GM23338 (cell line): ENCODE measurements around the gene CIAPIN1. TPM values are rescaled to one million over a fixed set of nuclear protein-coding genes. Genes with fewer than 3 reads are reported as not detected.

Experiments used
- ATAC-seq: fragments of 200-7000 bp; cut with Tn5 transposase; 3 replicates; pipeline ENCODE4 v1.9.1; 2020
- DNase-seq: peaks from one replicate; pipeline ENCODE4 v3.0.0-alpha.2; 2015; ENCODE audit warnings: low spot score
- H2AFZ ChIP-seq: fragments of 200-600 bp; sonication (generic); 2 replicates; pipeline ENCODE4 v1.8.0; 2016; ENCODE audit warnings: antibody characterized with exemption, mild to moderate bottlenecking, moderate library complexity
- H3F3A ChIP-seq: fragments of 200-600 bp; sonication (generic); replicated peaks from 2 replicates; pipeline ENCODE4 v1.8.0; 2017; ENCODE audit warnings: antibody characterized with exemption, mixed run types, low read depth
- H3K27ac ChIP-seq: fragments of 200-600 bp; sonication (generic); 2 replicates; pipeline ENCODE4 v1.6.1; 2016; ENCODE audit warnings: low read depth
- H3K27me3 ChIP-seq: fragments of 200-600 bp; sonication (generic); 2 replicates; pipeline ENCODE4 v1.8.0; 2016; ENCODE audit warnings: mild to moderate bottlenecking, mixed run types, moderate library complexity; ENCODE audit not compliant: insufficient read depth
- H3K36me3 ChIP-seq: fragments of 200-600 bp; sonication (generic); 2 replicates; pipeline ENCODE4 v1.8.0; 2016; ENCODE audit warnings: mild to moderate bottlenecking; ENCODE audit not compliant: insufficient read depth
- H3K4me1 ChIP-seq: fragments of 200-600 bp; sonication (generic); 2 replicates; pipeline ENCODE4 v1.8.0; 2016; ENCODE audit warnings: mild to moderate bottlenecking, moderate library complexity; ENCODE audit not compliant: insufficient read depth
- H3K4me2 ChIP-seq: fragments of 200-600 bp; sonication (generic); 2 replicates; pipeline ENCODE4 v1.7.1; 2017; ENCODE audit warnings: mixed run types
- H3K4me3 ChIP-seq: fragments of 200-600 bp; sonication (generic); 2 replicates; pipeline ENCODE4 v1.6.1; 2016; ENCODE audit warnings: mixed run types
- H3K79me2 ChIP-seq: fragments of 200-600 bp; sonication (generic); replicated peaks from 2 replicates; pipeline ENCODE4 v1.8.0; 2017; ENCODE audit warnings: mild to moderate bottlenecking; ENCODE audit not compliant: insufficient read depth
- H3K9me2 ChIP-seq: fragments of 200-600 bp; sonication (generic); 2 replicates; pipeline ENCODE4 v1.8.0; 2017; ENCODE audit not compliant: insufficient read depth
- H4K20me1 ChIP-seq: fragments of 200-600 bp; sonication (generic); replicated peaks from 2 replicates; pipeline ENCODE4 v1.8.0; 2017; ENCODE audit warnings: mild to moderate bottlenecking; ENCODE audit not compliant: insufficient read depth
- H3K27ac Mint-ChIP-seq: 2 replicates; pipeline ENCODE4 v1.8.0; 2020; ENCODE audit warnings: inconsistent platforms, mild to moderate bottlenecking, moderate library complexity, mixed read lengths
- H3K27me3 Mint-ChIP-seq: 3 replicates; pipeline ENCODE4 v1.8.0; 2022; ENCODE audit warnings: low read depth, mild to moderate bottlenecking, moderate library complexity, mixed read lengths, inconsistent platforms; ENCODE audit not compliant: insufficient read depth, poor library complexity
- H3K36me3 Mint-ChIP-seq: 3 replicates; pipeline ENCODE4 v1.8.0; 2021; ENCODE audit warnings: low read depth, mild to moderate bottlenecking, inconsistent platforms, moderate library complexity, mixed read lengths
- H3K4me1 Mint-ChIP-seq: 3 replicates; pipeline ENCODE4 v1.8.0; 2020; ENCODE audit warnings: mild to moderate bottlenecking, inconsistent platforms, mixed read lengths
- H3K4me3 Mint-ChIP-seq: 3 replicates; pipeline ENCODE4 v1.8.0; 2021; ENCODE audit warnings: moderate library complexity, mild to moderate bottlenecking, inconsistent platforms, mixed read lengths
- H3K9me3 Mint-ChIP-seq: 3 replicates; pipeline ENCODE4 v1.8.0; 2020; ENCODE audit warnings: moderate library complexity, mild to moderate bottlenecking, inconsistent platforms, mixed read lengths
- CREB1 ChIP-seq: fragments of 250-450 bp; sonication (Bioruptor Pico); IDR thresholded peaks from 2 replicates; pipeline ENCODE4 v1.5.0; 2020; ENCODE audit warnings: low read depth, mild to moderate bottlenecking, moderate library complexity
- CTCF ChIP-seq, 2 experiments: fragments of 200-600 bp in 1 of 2; sonication (generic) in 1 of 2; conservative IDR thresholded peaks; 2 replicates each; pipeline versions ENCODE4 v1.5.1 to v1.6.1; 2016 to 2017; ENCODE audit warnings: antibody characterized with exemption in 2 of 2, low read depth in 2 of 2, mild to moderate bottlenecking in 2 of 2, moderate library complexity in 1 of 2
- ETS1 ChIP-seq: IDR thresholded peaks from 2 replicates; pipeline ENCODE4 v1.6.1; 2016; ENCODE audit warnings: antibody characterized with exemption
- EZH2 ChIP-seq: fragments of 200-600 bp; sonication (generic); IDR thresholded peaks from one replicate; pipeline ENCODE4 v1.8.0; 2017; ENCODE audit warnings: antibody characterized with exemption, mild to moderate bottlenecking, low read depth; ENCODE audit not compliant: unreplicated experiment
- EZH2phosphoT487 ChIP-seq: fragments of 200-600 bp; sonication (generic); IDR thresholded peaks from one replicate; pipeline ENCODE4 v1.8.1; 2018; ENCODE audit warnings: antibody characterized with exemption; ENCODE audit not compliant: unreplicated experiment
- JUNB ChIP-seq: IDR thresholded peaks from one replicate; pipeline ENCODE4 v1.6.1; 2016; ENCODE audit warnings: antibody characterized with exemption; ENCODE audit not compliant: unreplicated experiment
- NANOG ChIP-seq: IDR thresholded peaks from 2 replicates; pipeline ENCODE4 v1.6.1; 2016; ENCODE audit warnings: antibody characterized with exemption, borderline replicate concordance
- POLR2AphosphoS5 ChIP-seq: IDR thresholded peaks from 2 replicates; pipeline ENCODE4 v1.6.1; 2016; ENCODE audit warnings: antibody characterized with exemption, low read depth
- REST ChIP-seq: IDR thresholded peaks from one replicate; pipeline ENCODE4 v1.6.1; 2018; ENCODE audit warnings: antibody characterized with exemption; ENCODE audit not compliant: unreplicated experiment
- STAT1 ChIP-seq: IDR thresholded peaks from one replicate; pipeline ENCODE4 v1.6.1; 2016; ENCODE audit warnings: antibody characterized with exemption; ENCODE audit not compliant: unreplicated experiment
- ZNF114 ChIP-seq: fragments of 250-450 bp; sonication (Bioruptor Pico); IDR thresholded peaks from 2 replicates; pipeline ENCODE4 v1.5.0; 2020; ENCODE audit warnings: mild to moderate bottlenecking, moderate library complexity
- ZNF331 ChIP-seq: fragments of 250-450 bp; sonication (Bioruptor Pico); IDR thresholded peaks from 2 replicates; pipeline ENCODE4 v1.5.0; 2020; ENCODE audit warnings: low read depth, mild to moderate bottlenecking, moderate library complexity
- ZNF462 ChIP-seq: fragments of 250-450 bp; sonication (Bioruptor Pico); IDR thresholded peaks from 2 replicates; pipeline ENCODE4 v1.5.0; 2020; ENCODE audit warnings: mild to moderate bottlenecking, moderate library complexity
- polyA plus RNA-seq: library from polyadenylated mRNA; unstranded; fragments of >200 nt; fragmentation: Nextera tagmentation; extraction: Ambion mirVana; gene quantifications from 2 replicates; pipeline ENCODE4 v1.2.1, GENCODE V29; 2016
- total RNA-seq: library from RNA; depleted of rRNA; stranded (reverse); fragments of >200 nt; shearing (Covaris generic); gene quantifications from 2 replicates; pipeline ENCODE4 v1.2.3, GENCODE V29; 2014

The CIAPIN1 gene
- total and polyA plus RNA-seq, 2 experiments from 2014 or later = 36.5 to 75.4 TPM

GRCh38 chr16:57427307-57427706 is 19.9 kb downstream of the CIAPIN1 start:
- ATAC-seq = no peak
- Histone ChIP-seq H3K9me2 (no peaks in the 10 kb centered on the region), H4K20me1 (0 out of 2 replicates have a peak, but pooled peaks cover 5% of the 10 kb centered on the region), H3F3A (no peaks in the 10 kb centered on the region), H2AFZ (no peak overlapping the region), H3K79me2 (no peaks in the 10 kb centered on the region), H3K4me3 (no peak overlapping the region), H3K4me1 (no peaks in the 10 kb centered on the region), H3K27me3 (no peaks in the 10 kb centered on the region), H3K4me2 (no peak overlapping the region), H3K36me3 (peaks cover 34% of the 10 kb centered on the region), H3K27ac (no peak overlapping the region)
- Mint-ChIP-seq H3K27ac (no peak overlapping the region), H3K4me1 (peaks cover 4% of the 10 kb centered on the region; the same call in 2 of the 3 replicates), H3K27me3 (peaks cover 2% of the 10 kb centered on the region), H3K9me3 (no peaks in the 10 kb centered on the region; the same call in 2 of the 3 replicates), H3K36me3 (peaks cover 47% of the 10 kb centered on the region), H3K4me3 (no peak overlapping the region)
- TF ChIP-seq REST (no peak), ZNF114 (CRISPR knock-in tag) (no peak), POLR2AphosphoS5 (no peak), EZH2 (no peak), ETS1 (no peak), ZNF331 (no peak), ZNF462 (no peak), CREB1 (no peak), JUNB (no peak), NANOG (no peak), STAT1 (no peak), EZH2phosphoT487 (no peak), CTCF (conservative IDR thresholded peaks at IDR 0.05; ENCODE audit: low read depth in 2 of 2) (no peak)
- no peak for DNase-seq
